AG10803 (cell line): ENCODE measurements around the gene PCDHGB7.

Experiments used
- DNase-seq: peaks from one replicate; pipeline ENCODE4 v3.0.0; 2010; ENCODE audit warnings: low read depth
- H3K4me3 ChIP-seq: 2 replicates; pipeline ENCODE4 v1.5.1; 2011; ENCODE audit warnings: mild to moderate bottlenecking, low read length, control low read depth
- CTCF ChIP-seq: conservative IDR thresholded peaks from 2 replicates; pipeline ENCODE4 v1.5.1; 2011; ENCODE audit warnings: mild to moderate bottlenecking, low read length, control low read depth, inconsistent platforms

The PCDHGB7 gene

GRCh38 chr5:141402553-141403243, 14.8 kb upstream of the PCDHGB7 start, which contains the start of gene PCDHGA9:
Gene PCDHGA9 (plus strand): TSS chr5:141402778. CDS start chr5:141402953, 175 bp downstream.
- H3K4me3 ChIP-seq = peak within 1 kb of the TSS; percentile 36
- TF ChIP-seq CTCF = peak; percentile 50
- peak; percentile 41 for DNase-seq

GRCh38 chr5:141403387-141403786, 14.1 kb upstream of the PCDHGB7 start:
- DNase-seq = no peak
- no peak for TF ChIP-seq CTCF
- no peak overlapping the region for H3K4me3 ChIP-seq

- DNase-seq = peak; percentile 37
- TF ChIP-seq CTCF = peak; percentile 59
- H3K4me3 ChIP-seq = peak within 1 kb of the TSS; percentile 45
These were observed 9.5 kb upstream of the PCDHGB7 start, which contains the start of gene PCDHGB6 for GRCh38 chr5:141407790-141408505. Gene PCDHGB6 (plus strand): TSS chr5:141408021. CDS start chr5:141408203, 182 bp downstream.

- H3K4me3 ChIP-seq = no peak overlapping the region
- no peak for DNase-seq
- TF ChIP-seq CTCF = no peak
These were observed 7.7 kb upstream of the PCDHGB7 start for GRCh38 chr5:141409598-141410306.

- no peak overlapping the region for H3K4me3 ChIP-seq
- no peak for DNase-seq
- no peak for TF ChIP-seq CTCF
These were observed 5.9 kb upstream of the PCDHGB7 start for GRCh38 chr5:141411575-141411974.

- peak within 1 kb of the TSS; percentile 67 for H3K4me3 ChIP-seq
- DNase-seq = peak; percentile 78
These were observed 4.5 kb upstream of the PCDHGB7 start, which contains the start of gene PCDHGA10 for GRCh38 chr5:141412854-141413539. Gene PCDHGA10 (plus strand): TSS chr5:141412987. CDS start chr5:141413176, 189 bp downstream.

More at GRCh38 chr5:141412854-141413539, 4.5 kb upstream of the PCDHGB7 start, which contains the start of gene PCDHGA10:
- TF ChIP-seq CTCF = peak; percentile 82
